HepG2 (cell line): ENCODE results near the gene ENTPD5. TPM values are rescaled to one million over a fixed set of nuclear protein-coding genes. Genes with fewer than 3 reads are reported as not detected.

Experiments
- AKAP8 ChIP-seq: sonication (generic); formaldehyde crosslinking; IDR thresholded peaks from 2 replicates; pipeline ENCODE4 v1.5.1; 2020; ENCODE audit warnings: mild to moderate bottlenecking, missing genetic modification reagents
- ATF2 ChIP-seq: sonication (generic); formaldehyde crosslinking; IDR thresholded peaks from 2 replicates; pipeline ENCODE4 v1.4.0; 2020; ENCODE audit warnings: missing genetic modification reagents
- ATF3 ChIP-seq: sonication (generic); formaldehyde crosslinking; IDR thresholded peaks from 2 replicates; pipeline ENCODE4 v1.4.0; 2020; ENCODE audit warnings: missing genetic modification reagents
- CEBPZ ChIP-seq: IDR thresholded peaks from 2 replicates; pipeline ENCODE4 v1.6.1; 2012; ENCODE audit warnings: low read length, improper control_type of control experiment
- JUN ChIP-seq: sonication (generic); formaldehyde crosslinking; IDR thresholded peaks from 2 replicates; pipeline ENCODE4 v1.4.0; 2020; ENCODE audit warnings: mild to moderate bottlenecking, missing genetic modification reagents
- KDM5A ChIP-seq: fragments of 200-600 bp; sonication (generic); IDR thresholded peaks from 2 replicates; pipeline ENCODE4 v1.7.0; 2018; ENCODE audit warnings: antibody characterized with exemption, mild to moderate bottlenecking, low read length, borderline replicate concordance
- MED1 ChIP-seq: sonication (generic); formaldehyde crosslinking; IDR thresholded peaks from 2 replicates; pipeline ENCODE4 v1.4.0; 2020; ENCODE audit warnings: missing genetic modification reagents
- MIER3 ChIP-seq: IDR thresholded peaks from 2 replicates; pipeline ENCODE4 v1.6.1; 2016; ENCODE audit warnings: missing compliant biosample characterization, borderline replicate concordance
- USF2 ChIP-seq, 2 experiments: sonication (generic) in 1 of 2; formaldehyde crosslinking in 1 of 2; IDR thresholded peaks; 2 replicates each; pipeline versions ENCODE4 v1.5.1 to v1.6.1; 2011 to 2020; ENCODE audit warnings: borderline replicate concordance in 1 of 2, low read depth in 1 of 2, low read length in 1 of 2, mild to moderate bottlenecking in 1 of 2, missing genetic modification reagents in 1 of 2, moderate library complexity in 1 of 2
- XRCC5 ChIP-seq: fragments of 200-400 bp; formaldehyde crosslinking; optimal IDR thresholded peaks from 2 replicates; pipeline ENCODE3; 2017; ENCODE audit warnings: mild to moderate bottlenecking, low read length
- ZNF503 ChIP-seq: sonication (generic); formaldehyde crosslinking; IDR thresholded peaks from 2 replicates; pipeline ENCODE4 v1.4.0; 2020; ENCODE audit warnings: missing genetic modification reagents
- ZNF614 ChIP-seq: IDR thresholded peaks from 2 replicates; pipeline ENCODE4 v1.6.1; 2018; ENCODE audit warnings: missing biosample characterization, missing genetic modification reagents, inconsistent platforms, borderline replicate concordance
- ZNF772 ChIP-seq: sonication (generic); formaldehyde crosslinking; IDR thresholded peaks from 2 replicates; pipeline ENCODE4 v1.5.0; 2020; ENCODE audit warnings: mild to moderate bottlenecking, missing genetic modification reagents
- ZNF777 ChIP-seq: sonication (generic); formaldehyde crosslinking; IDR thresholded peaks from 2 replicates; pipeline ENCODE4 v1.4.0; 2020; ENCODE audit warnings: missing genetic modification reagents
- ZNF792 ChIP-seq: IDR thresholded peaks from 2 replicates; pipeline ENCODE4 v1.6.1; 2016
- ZNF816 ChIP-seq: sonication (generic); formaldehyde crosslinking; IDR thresholded peaks from 2 replicates; pipeline ENCODE4 v1.8.0; 2022; ENCODE audit warnings: missing genetic modification reagents, mild to moderate bottlenecking, borderline replicate concordance
- ZNF839 ChIP-seq: sonication (generic); formaldehyde crosslinking; IDR thresholded peaks from 2 replicates; pipeline ENCODE4 v1.4.0; 2020; ENCODE audit warnings: missing genetic modification reagents, mild to moderate bottlenecking, borderline replicate concordance
- ZSCAN21 ChIP-seq: sonication (generic); formaldehyde crosslinking; IDR thresholded peaks from 2 replicates; pipeline ENCODE4 v1.8.0; 2022; ENCODE audit warnings: mild to moderate bottlenecking, missing genetic modification reagents, moderate library complexity, borderline replicate concordance
- ZSCAN30 ChIP-seq: sonication (generic); formaldehyde crosslinking; IDR thresholded peaks from 2 replicates; pipeline ENCODE4 v1.5.0; 2020; ENCODE audit warnings: mild to moderate bottlenecking, missing genetic modification reagents
- polyA plus RNA-seq, 8 experiments: library from polyadenylated mRNA; depleted of rRNA in 3 of 8; stranded (reverse) in 7 of 8; unstranded in 1 of 8; fragments of >200 nt; fragmentation: Illumina TruSeq in 4 of 8; extraction: Trizol in 4 of 8; gene quantifications; 2 replicates each; pipeline versions ENCODE4 v1.2.1 to v1.2.3, GENCODE V29; 2011 to 2016; ENCODE audit warnings: low read depth in 4 of 8, missing spikeins in 1 of 8, mixed read lengths in 1 of 8; ENCODE audit not compliant: insufficient read depth in 1 of 8
- total RNA-seq, 5 experiments: library from RNA; depleted of rRNA; stranded (reverse); fragments of >200 nt; fragmentation: Illumina TruSeq; extraction: Trizol; gene quantifications; 2 replicates each; pipeline ENCODE4 v1.2.3, GENCODE V29; 2016; ENCODE audit warnings: low read depth in 1 of 5

ENTPD5 gene
- total and polyA plus RNA-seq, 2 of the 13 experiments (the other 11 are each of a cell fraction or from before 2014, with no cell fraction given): 33.8 to 43.3 TPM

- TF ChIP-seq USF2 (IDR thresholded peaks at IDR 0.05; ENCODE audit: low read depth, low read length) (no peak), USF2 (CRISPR knock-in tag; IDR thresholded peaks at IDR 0.05; ENCODE audit: borderline replicate concordance) (0 out of 2 replicates have a peak, but pooled peaks have one; percentile 23), ZNF839 (CRISPR knock-in tag) (peak; percentile 78; the same call in 1 of the 2 replicates), MIER3 (CRISPR knock-in tag) (no peak), ZNF614 (CRISPR knock-in tag) (peak; percentile 41; the same call in 1 of the 2 replicates), XRCC5 (no peak), AKAP8 (no peak; the same call in 1 of the 2 replicates), MED1 (no peak; the same call in 1 of the 2 replicates), ATF2 (CRISPR knock-in tag) (no peak), ZSCAN30 (no peak), ZNF792 (CRISPR knock-in tag) (no peak; the same call in 1 of the 2 replicates), ZNF503 (no peak; the same call in 1 of the 2 replicates), KDM5A (peak; percentile 46; the same call in 1 of the 2 replicates), ATF3 (CRISPR knock-in tag) (no peak), ZSCAN21 (CRISPR knock-in tag) (peak; percentile 76; the same call in 1 of the 2 replicates), ZNF816 (no peak), CEBPZ (no peak), JUN (no peak), ZNF772 (CRISPR knock-in tag) (no peak), ZNF777 (CRISPR knock-in tag) (no peak)
These were observed at the start of gene ENTPD5, which contains the start of gene BBOF1 (continued) for GRCh38 chr14:74018586-74019407.
